HG02970 (cell line): ENCODE measurements around the gene CDH13.

ENCODE experiments used
- ATAC-seq: cut with Tn5 transposase; IDR thresholded peaks from one replicate; pipeline ENCODE4 v1.9.1; 2021; ENCODE audit warnings: mild to moderate bottlenecking, moderate library complexity, moderate number of reproducible peaks; ENCODE audit not compliant: unreplicated experiment, low FRiP score

Gene CDH13

GRCh38 chr16:83198977-83199376 lies 572.2 kb downstream of the CDH13 start:
- no peak for ATAC-seq

DNA sequence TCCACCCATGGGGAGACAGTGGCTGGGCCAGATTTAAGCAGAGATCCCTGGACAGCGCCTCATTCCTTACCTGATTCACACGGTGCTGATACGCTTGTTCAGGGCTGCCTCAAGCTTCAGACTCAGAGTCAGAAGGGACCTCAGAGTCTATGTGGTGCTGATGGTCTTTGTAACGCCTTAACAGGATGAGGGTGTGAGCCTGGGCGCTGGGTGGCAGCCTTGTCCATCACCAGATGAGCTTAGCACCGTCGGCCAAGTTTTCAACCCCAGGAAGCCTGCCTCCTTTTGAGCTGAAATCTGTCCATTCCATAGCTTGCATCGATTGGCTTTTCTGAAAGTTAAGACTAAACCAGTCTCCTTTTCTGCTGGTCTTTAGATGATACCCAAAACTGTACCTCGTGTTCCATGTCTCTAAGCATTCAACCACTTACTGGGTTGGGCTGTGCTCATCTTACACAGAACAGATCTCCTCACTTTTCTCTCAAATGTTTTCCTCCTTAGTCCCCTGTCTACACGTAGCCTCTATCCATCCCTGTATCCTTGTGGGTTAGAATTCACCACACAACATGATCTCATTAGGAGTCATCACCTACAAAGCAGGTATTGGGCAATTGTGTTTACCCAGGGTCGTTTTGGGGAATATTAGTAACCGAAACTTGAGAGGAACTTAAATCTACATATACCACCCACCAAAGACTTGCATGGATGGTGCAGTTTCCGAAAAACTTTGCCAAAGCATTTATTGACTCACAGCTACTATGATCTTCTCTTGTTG lies 573.4 kb downstream of the CDH13 start:
- no peak for ATAC-seq

GRCh38 chr16:83201748-83202147 lies 575.0 kb downstream of the CDH13 start:
- ATAC-seq, result no peak

DNA sequence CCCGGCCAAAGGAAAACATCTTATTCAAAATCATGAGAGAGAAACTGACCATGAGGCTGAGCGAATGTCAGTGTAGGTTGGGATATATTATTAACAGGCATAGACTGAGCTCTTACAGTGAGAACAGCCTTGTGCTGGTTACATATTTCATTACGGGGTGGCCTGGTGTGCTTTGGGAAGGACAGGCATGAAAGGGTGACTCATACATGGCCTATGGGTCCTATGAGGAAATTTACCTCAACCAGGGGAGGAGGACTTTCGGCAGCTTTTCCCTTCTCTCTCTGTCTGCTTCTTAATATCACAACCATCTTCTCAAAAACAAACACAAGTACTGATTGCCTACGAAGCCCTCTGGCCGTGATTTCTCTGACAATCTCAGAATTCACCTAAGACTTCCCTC lies 579.1 kb downstream of the CDH13 start:
- ATAC-seq, result no peak

- ATAC-seq, result no peak
Observed at GRCh38 chr16:83206426-83206825, 579.7 kb downstream of the CDH13 start.

DNA sequence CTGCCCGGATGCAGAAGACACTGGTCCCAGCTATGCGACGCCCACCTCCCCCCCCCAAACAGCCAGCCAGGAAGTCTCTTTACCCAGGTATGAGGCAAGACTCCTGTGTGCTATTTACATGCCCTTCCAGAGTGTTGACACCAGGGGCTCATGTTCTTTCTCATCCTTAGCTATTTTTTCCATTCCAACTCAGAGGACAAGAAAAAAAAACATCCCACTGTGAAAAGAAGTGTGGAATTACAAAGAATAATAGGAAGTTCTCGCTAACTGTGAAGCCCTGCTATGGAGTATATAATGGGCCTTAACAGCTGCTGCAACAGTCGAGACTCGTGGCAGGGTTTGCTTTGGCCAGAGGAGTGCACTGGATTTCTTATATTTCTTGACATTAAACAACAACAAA lies 584.9 kb downstream of the CDH13 start:
- no peak for ATAC-seq

DNA sequence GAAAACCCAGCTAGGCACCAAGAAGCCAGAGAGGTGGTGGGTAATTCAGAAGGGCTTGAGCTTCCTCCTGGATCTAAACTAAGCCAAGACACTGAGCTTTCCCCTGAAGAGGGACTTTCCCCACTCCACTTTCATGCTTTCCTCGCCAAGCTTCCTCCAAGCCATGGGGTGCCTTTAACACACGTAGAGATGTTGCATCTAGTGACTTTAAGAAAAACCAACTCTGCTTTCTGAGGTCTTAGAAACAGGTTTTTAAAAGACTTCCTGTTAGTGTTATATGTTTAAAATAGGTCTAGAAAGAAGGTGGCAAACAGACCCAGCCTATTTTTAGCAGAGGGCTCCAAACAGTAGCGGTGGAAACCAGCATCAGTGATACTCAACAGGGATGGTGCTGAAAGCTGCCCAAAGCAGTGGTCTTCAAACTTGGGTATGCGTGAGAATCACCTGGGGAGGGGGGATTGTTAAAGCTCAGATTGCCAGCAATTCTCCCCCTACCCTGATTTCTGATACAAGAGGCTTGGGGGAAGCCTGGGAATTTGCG lies 585.6 kb downstream of the CDH13 start:
- no peak for ATAC-seq

- no peak for ATAC-seq
Observed at GRCh38 chr16:83214671-83215070, 587.9 kb downstream of the CDH13 start.

DNA sequence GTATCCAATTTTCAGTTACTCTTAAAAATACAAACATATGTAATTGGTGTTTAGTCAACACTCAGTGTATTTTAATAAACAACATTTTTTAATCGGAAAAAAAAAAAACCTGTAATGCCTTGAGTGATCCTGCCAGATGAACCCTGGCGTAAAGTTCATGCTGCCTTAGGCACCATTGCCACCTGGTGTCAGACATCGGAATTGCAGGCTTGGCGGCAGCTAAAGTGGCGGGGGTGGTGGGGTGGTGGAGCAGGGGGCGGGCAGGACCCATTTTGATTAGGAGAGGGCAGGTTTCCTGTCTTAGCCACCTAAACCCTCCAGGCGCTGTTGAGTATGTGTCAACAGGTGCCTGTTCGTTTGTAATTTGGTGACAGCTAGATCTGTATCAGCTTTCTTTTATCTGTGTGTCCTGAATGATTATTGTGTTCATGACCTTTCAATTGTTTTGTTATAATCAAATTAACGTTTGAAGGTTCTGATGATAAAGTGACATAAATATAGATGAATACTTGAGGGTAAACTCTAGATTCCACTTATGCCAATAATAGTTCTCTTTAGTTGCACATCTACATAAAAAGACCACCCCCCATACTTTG lies 588.7 kb downstream of the CDH13 start:
- ATAC-seq, result no peak

DNA sequence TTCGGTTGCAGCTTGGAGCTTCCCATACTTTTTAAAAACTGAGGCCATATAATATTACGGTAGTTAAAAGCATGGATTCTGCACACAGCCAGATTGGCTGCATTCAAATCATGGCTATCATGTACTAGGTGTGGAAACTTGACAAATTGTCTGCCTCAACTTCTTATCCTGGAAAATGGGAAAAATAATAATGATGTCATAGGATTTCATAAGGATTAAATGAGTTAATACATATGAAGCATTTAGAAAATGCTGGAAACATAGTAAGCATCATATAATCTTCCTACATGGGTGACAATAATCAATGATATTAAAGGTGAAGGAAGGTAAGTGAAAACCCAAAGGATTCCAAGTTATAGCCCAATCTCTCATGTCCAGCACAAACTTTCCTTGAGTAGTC lies 592.5 kb downstream of the CDH13 start:
- no peak for ATAC-seq

GRCh38 chr16:83220066-83220465 lies 593.3 kb downstream of the CDH13 start:
- no peak for ATAC-seq

DNA sequence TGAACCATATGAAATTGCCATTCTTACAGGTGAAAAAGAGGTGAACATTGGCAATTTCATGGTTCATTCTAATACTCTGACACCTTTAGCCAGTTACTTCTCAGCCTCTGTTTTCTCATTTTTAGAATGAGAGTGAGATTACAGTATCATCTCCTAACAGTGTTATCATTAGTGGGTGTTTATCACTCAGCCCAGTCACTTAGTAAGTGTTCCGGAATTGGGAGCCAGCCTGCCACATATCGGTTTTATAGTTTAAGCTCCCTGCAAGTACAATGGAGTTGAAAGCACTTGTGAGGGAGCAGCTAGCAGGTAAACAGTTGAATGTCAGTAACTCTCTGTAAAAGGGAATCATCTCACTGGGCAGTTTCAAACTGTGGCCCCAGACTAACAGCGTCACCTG lies 597.9 kb downstream of the CDH13 start:
- ATAC-seq, result no peak

DNA sequence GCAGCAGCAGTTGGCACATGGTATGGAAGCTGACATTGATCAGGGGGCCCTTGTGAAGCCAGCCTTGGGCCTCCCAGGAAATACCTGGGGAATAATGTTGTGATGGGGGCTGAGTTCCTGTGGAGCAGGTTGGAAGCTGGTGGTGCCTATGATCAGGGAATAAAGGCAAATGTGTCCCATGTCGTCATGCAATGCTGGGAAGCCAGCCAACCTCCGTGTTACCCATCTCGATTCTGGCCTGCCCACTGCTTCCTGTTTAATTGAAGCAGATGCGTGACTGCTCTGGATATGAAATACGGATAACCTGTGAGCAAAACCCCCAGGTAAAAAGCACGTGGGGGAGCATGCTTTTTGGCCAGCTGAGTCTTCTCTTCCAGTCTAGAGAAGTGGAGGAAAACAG lies 600.6 kb downstream of the CDH13 start:
- ATAC-seq, result no peak

GRCh38 chr16:83231729-83232128 lies 605.0 kb downstream of the CDH13 start:
- no peak for ATAC-seq

DNA sequence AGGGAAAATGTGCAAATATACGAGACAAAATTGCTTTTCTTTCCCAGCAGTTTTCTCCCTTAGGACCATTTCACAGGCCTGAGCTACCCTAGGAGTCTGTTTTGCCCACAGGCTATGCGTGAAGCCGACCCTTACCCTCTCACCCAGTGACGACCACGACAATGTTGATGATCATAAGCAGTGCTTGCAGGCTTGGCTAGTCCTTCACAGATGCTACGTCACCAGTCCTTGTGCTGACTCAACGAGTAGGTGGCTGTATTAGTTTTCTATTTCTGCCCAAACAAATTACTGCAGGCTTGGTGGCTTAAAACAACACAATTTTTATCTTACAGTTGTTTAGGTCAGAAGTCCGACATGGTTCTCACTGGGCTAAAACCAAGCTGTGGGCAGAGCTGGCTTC lies 606.4 kb downstream of the CDH13 start:
- no peak for ATAC-seq

- no peak for ATAC-seq
Observed at GRCh38 chr16:83238949-83239691, 612.4 kb downstream of the CDH13 start.

- ATAC-seq, result no peak
Observed at GRCh38 chr16:83244057-83244456, 617.3 kb downstream of the CDH13 start.

DNA sequence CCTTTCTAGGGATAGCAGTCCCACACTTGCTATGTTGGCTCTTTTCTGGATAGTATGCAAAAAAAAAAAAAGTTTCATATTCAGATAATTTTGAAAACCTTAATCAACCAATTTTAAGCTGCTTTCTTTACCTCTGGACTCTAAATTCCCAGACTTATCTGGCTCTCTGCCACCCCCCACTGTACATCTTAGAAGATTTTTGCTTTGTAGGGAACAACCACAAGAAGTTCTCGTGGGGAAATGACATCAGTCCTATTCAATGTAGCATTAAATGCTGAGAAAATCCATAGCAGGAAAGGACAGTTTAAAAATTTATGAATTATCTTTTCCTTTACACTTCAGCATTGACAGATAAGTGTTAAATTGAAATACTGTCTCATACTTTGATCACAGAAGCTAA lies 618.3 kb downstream of the CDH13 start:
- no peak for ATAC-seq

GRCh38 chr16:83247767-83248372 lies 621.1 kb downstream of the CDH13 start:
- no peak for ATAC-seq

DNA sequence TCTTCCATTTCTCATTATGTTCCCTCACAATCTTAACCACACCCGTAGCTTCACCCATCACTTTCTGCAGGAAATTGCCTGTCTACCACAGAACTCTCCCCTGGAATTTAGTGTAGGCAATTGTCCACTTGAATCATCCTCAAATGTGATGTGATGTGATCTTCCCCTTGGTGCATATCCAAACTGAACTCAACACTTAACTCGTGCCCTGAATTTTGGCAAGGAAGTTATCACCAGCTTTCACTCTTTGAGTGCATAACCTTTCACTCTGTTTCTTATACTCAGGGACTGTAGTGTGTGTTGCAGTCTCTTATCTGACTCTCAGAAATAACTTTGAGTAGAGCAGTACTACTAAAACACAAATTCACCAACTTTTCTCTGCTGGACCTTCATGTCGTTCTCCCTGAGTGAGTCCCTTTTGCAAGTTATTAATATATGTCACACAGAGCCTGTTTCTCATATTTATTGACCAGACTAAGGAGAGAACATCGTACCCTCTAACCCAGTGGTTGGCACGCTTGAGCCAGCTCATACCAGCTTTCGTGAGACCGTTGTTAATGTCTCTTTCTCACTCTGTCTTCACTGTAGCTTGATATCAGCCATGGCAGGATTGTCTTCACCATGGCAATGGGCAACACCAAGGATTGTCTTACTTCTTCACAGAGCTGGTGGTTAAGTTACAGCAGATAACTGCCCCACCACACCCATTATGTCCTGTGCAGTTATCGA lies 622.1 kb downstream of the CDH13 start:
- ATAC-seq, result no peak
